NCI-H128 (cell line): ENCODE results near the gene WDR27.
A peak's percentile ranks its signal among the peaks of the same experiment; 100 is the strongest.
"Not testable (repeated sequence)": the region's sequence is repeated elsewhere in the genome, so short reads cannot be mapped to it uniquely, and the experiment has no call there.

Experiments
- DNase-seq: peaks from one replicate; lab custom pipeline; 2025; ENCODE audit not compliant: unreplicated experiment; lab: John Stamatoyannopoulos, UW

Gene WDR27

GRCh38 chr6:169452117-169452868 is 249.5 kb downstream of the WDR27 start:
- no peak for DNase-seq

GRCh38 chr6:169451065-169451838 is 250.6 kb downstream of the WDR27 start:
- no peak for DNase-seq

GRCh38 chr6:169450097-169450496 is 251.7 kb downstream of the WDR27 start:
- no peak for DNase-seq

GRCh38 chr6:169449221-169449620 is 252.6 kb downstream of the WDR27 start:
- no peak for DNase-seq

GRCh38 chr6:169445661-169446581 is 255.9 kb downstream of the WDR27 start:
- peak; percentile 42 for DNase-seq

GRCh38 chr6:169445227-169445626 is 256.6 kb downstream of the WDR27 start:
- no peak for DNase-seq

- no peak for DNase-seq
Observed at GRCh38 chr6:169441292-169441691, 260.5 kb downstream of the WDR27 start.

GRCh38 chr6:169439710-169440109 is 262.1 kb downstream of the WDR27 start:
- DNase-seq = no peak

- not testable (repeated sequence) for DNase-seq
Observed at GRCh38 chr6:169434554-169434953, 267.3 kb downstream of the WDR27 start.

- DNase-seq = no peak
Observed at GRCh38 chr6:169429001-169429400, 272.8 kb downstream of the WDR27 start.

GRCh38 chr6:169428532-169428931 is 273.3 kb downstream of the WDR27 start:
- no peak for DNase-seq

GRCh38 chr6:169427856-169428255 is 274.0 kb downstream of the WDR27 start:
- no peak for DNase-seq

GRCh38 chr6:169426611-169427010 is 275.2 kb downstream of the WDR27 start:
- DNase-seq = no peak

GRCh38 chr6:169425628-169426370 is 276.0 kb downstream of the WDR27 start:
- no peak for DNase-seq

- no peak for DNase-seq
Observed at GRCh38 chr6:169424821-169425240, 277.0 kb downstream of the WDR27 start.

GRCh38 chr6:169424149-169424804 is 277.6 kb downstream of the WDR27 start:
- DNase-seq = no peak

GRCh38 chr6:169421586-169422264 is 280.1 kb downstream of the WDR27 start:
- no peak for DNase-seq

- no peak for DNase-seq
Observed at GRCh38 chr6:169420912-169421543, 280.8 kb downstream of the WDR27 start.

GRCh38 chr6:169417101-169417500 is 284.7 kb downstream of the WDR27 start:
- DNase-seq = no peak
